Hindlimb muscle (tissue), 1 donor: ENCODE data around the gene DDX24. TPM values are rescaled to one million over a fixed set of nuclear protein-coding genes. Genes with fewer than 3 reads are reported as not detected.

Experiments used
- DNase-seq: peaks from one replicate; pipeline ENCODE4 v3.0.0-alpha.2; 2013
- polyA plus RNA-seq: library from polyadenylated mRNA; unstranded; fragments of 120-200 nt; gene quantifications from one replicate; pipeline ENCODE4 v1.2.1, GENCODE V29; 2013; ENCODE audit not compliant: insufficient read length

Gene DDX24
- polyA plus RNA-seq, 1 donor, result 84.8 TPM

- no peak for DNase-seq
These were observed 71.2 kb downstream of the DDX24 start for GRCh38 chr14:94009767-94010166.

GRCh38 chr14:94008234-94008633, 72.8 kb downstream of the DDX24 start:
- DNase-seq, result no peak

- DNase-seq, result no peak
These were observed 75.5 kb downstream of the DDX24 start for GRCh38 chr14:94005324-94006073.

GRCh38 chr14:94004015-94004414, 77.0 kb downstream of the DDX24 start:
- DNase-seq, result no peak

GRCh38 chr14:94003397-94003796, 77.6 kb downstream of the DDX24 start:
- DNase-seq, result no peak

- DNase-seq, result peak; percentile 65
These were observed 79.3 kb downstream of the DDX24 start for GRCh38 chr14:94001501-94002396.

- no peak for DNase-seq
These were observed 80.0 kb downstream of the DDX24 start for GRCh38 chr14:94001016-94001415.

- no peak for DNase-seq
These were observed 80.7 kb downstream of the DDX24 start for GRCh38 chr14:94000267-94000666.

- no peak for DNase-seq
These were observed 81.4 kb downstream of the DDX24 start for GRCh38 chr14:93999573-93999972.

GRCh38 chr14:93998871-93999403, 82.1 kb downstream of the DDX24 start:
- DNase-seq, result no peak

Other genes starting within 250 kb of the DDX24 start
- not detected for gene FAM181A, start 153.9 kb downstream of the DDX24 start, polyA plus RNA-seq
- 31.7 TPM for gene ASB2, start 104.6 kb downstream of the DDX24 start, polyA plus RNA-seq
- gene CCDC197, start 83.9 kb downstream of the DDX24 start, polyA plus RNA-seq, result 0.32 TPM
- gene OTUB2, start 54.9 kb downstream of the DDX24 start, polyA plus RNA-seq, result 0.67 TPM
- 11.6 TPM for gene IFI27L1, start 108 bp upstream of the DDX24 start, polyA plus RNA-seq
- gene IFI27, start 29.5 kb upstream of the DDX24 start, polyA plus RNA-seq, result 2.6 TPM
- 12.7 TPM for gene IFI27L2, start 48.4 kb upstream of the DDX24 start, polyA plus RNA-seq
- gene PPP4R4, start 93.1 kb upstream of the DDX24 start, polyA plus RNA-seq, result 0.22 TPM
- not detected for gene SERPINA10, start 212.1 kb upstream of the DDX24 start, polyA plus RNA-seq
- gene SERPINA6, start 242.1 kb upstream of the DDX24 start, polyA plus RNA-seq, result not detected